Measurements from ENCODE around the gene RIN1.
A peak's percentile ranks its signal among the peaks of the same experiment; 100 is the strongest.

The RIN1 gene

DNA sequence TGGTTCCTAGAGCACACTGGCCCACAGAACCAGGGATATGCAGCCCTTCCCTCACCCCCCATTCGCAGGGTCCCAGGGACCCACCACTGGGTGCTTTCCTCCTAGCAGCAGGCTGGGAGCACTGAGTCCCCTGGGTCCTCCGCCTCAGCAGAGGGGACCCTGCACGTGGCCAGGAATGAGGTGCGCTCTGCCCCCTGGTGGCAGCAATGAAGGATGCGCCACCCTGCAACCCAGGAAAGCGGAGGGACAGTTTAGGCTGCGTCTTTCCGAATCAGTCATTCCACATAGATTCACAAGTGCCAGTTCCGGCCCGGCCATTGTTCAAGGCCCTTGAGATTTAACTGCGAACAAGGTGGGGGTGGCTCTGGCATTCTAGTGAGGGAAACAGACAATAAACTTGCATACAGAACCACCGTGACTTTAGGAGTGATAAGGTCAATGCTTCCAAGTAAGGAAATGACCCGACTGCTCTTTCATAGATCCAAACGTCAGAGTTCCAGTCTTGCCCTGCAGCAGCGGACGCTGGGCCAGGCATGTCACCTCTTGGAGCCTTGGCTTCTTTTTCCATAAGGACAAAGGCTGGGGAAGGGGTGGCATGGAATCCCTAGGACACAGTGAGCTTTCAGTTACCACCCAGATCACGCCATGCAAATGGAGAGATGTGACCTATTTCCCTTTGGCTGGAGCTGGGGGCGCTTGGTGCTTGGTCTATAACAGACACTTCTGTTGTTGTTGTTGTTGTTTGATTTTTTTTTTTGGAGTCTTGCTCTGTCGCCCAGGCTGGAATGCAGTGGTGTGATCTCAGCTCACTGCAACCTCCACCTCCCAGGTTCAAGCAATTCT is 7.7 kb downstream of the RIN1 start:
- no CpG with 5 or more reads among the region's 19 CpGs for WGBS, 2 donors (ENCODE audit: extremely low coverage in 2 of 2, insufficient read length in 2 of 2, insufficient replicate concordance in 1 of 2)
- H4K8ac ChIP-seq (ENCODE audit: low read depth, low read length): no peak overlapping the region
- H3K79me1 ChIP-seq (ENCODE audit: low read depth, low read length): no peaks in the 10 kb centered on the region
- H4K91ac ChIP-seq (ENCODE audit: low read depth, low read length, poor library complexity): no peak overlapping the region
- H2BK12ac ChIP-seq (ENCODE audit: low read length): peak overlapping the region; percentile 65
- H2BK15ac ChIP-seq (ENCODE audit: low read length): peak overlapping the region; percentile 46
- no peak overlapping the region for H2AK5ac ChIP-seq (ENCODE audit: low read depth, low read length)
- no peak overlapping the region for H3K9ac ChIP-seq (ENCODE audit: low read depth, low read length, poor library complexity)
- H3K27ac ChIP-seq (replicated peaks; ENCODE audit: low read length): no peak overlapping the region
- H3K4ac ChIP-seq (ENCODE audit: low read length): no peak overlapping the region
- H3K14ac ChIP-seq (ENCODE audit: low read length): no peak overlapping the region
- H2AFZ ChIP-seq (ENCODE audit: low read length): peak overlapping the region; percentile 90
- peak overlapping the region; percentile 32 for H3K4me2 ChIP-seq (ENCODE audit: insufficient read depth, low read length, poor library complexity, severe bottlenecking)
- peak overlapping the region; percentile 55 for H3K18ac ChIP-seq (ENCODE audit: low read length)
- H3K23ac ChIP-seq (ENCODE audit: low read depth, low read length, poor library complexity): no peak overlapping the region
- peak; percentile 71 for DNase-seq (ENCODE audit: low spot score)
- H2BK120ac ChIP-seq (ENCODE audit: low read depth, low read length): no peak overlapping the region
- peak overlapping the region in 1 of 2 donors; percentile 34 for H3K4me3 ChIP-seq (ENCODE audit: low read length in 2 of 2)
- H3K9me3 ChIP-seq (replicated peaks in 1 of 2; ENCODE audit: control insufficient read depth in 2 of 2, insufficient read depth in 1 of 2, low read depth in 1 of 2, low read length in 2 of 2): no peaks in the 10 kb centered on the region
- H3K4me1 ChIP-seq (ENCODE audit: control insufficient read depth in 2 of 2, insufficient read depth in 1 of 2, low read depth in 1 of 2, low read length in 2 of 2): peaks cover 19 to 40% of the 10 kb centered on the region in 2 donors
- H3K36me3 ChIP-seq (replicated peaks in 1 of 2; ENCODE audit: control insufficient read depth in 2 of 2, insufficient read depth in 2 of 2, low read length in 2 of 2): no peaks in the 10 kb centered on the region
- no peaks in the 10 kb centered on the region for H3K27me3 ChIP-seq (ENCODE audit: control insufficient read depth in 3 of 3, insufficient read depth in 3 of 3, low read depth in 1 of 3, low read length in 3 of 3)
- no peak overlapping the region for H2BK5ac ChIP-seq (ENCODE audit: low read length)

- Histone ChIP-seq H3K27ac (replicated peaks; ENCODE audit: low read length) (no peak overlapping the region), H3K23ac (ENCODE audit: low read depth, low read length, poor library complexity) (no peak overlapping the region), H3K4me3 (ENCODE audit: low read length in 2 of 2) (no peak overlapping the region), H3K9ac (ENCODE audit: low read depth, low read length, poor library complexity) (no peak overlapping the region), H3K79me1 (ENCODE audit: low read depth, low read length) (no peaks in the 10 kb centered on the region), H3K4me2 (ENCODE audit: insufficient read depth, low read length, poor library complexity, severe bottlenecking) (no peak overlapping the region), H2BK120ac (ENCODE audit: low read depth, low read length) (no peak overlapping the region), H3K36me3 (replicated peaks in 1 of 2; ENCODE audit: control insufficient read depth in 2 of 2, insufficient read depth in 2 of 2, low read length in 2 of 2) (no peaks in the 10 kb centered on the region), H3K14ac (ENCODE audit: low read length) (no peak overlapping the region), H3K18ac (ENCODE audit: low read length) (peak overlapping the region; percentile 16), H2AFZ (ENCODE audit: low read length) (peak overlapping the region; percentile 90), H4K91ac (ENCODE audit: low read depth, low read length, poor library complexity) (no peak overlapping the region), H3K4me1 (ENCODE audit: control insufficient read depth in 2 of 2, insufficient read depth in 1 of 2, low read depth in 1 of 2, low read length in 2 of 2) (peaks cover 23 to 43% of the 10 kb centered on the region in 2 donors), H2BK12ac (ENCODE audit: low read length) (peak overlapping the region; percentile 32), H4K8ac (ENCODE audit: low read depth, low read length) (no peak overlapping the region), H2BK5ac (ENCODE audit: low read length) (no peak overlapping the region), H2AK5ac (ENCODE audit: low read depth, low read length) (peak overlapping the region; percentile 1), H3K27me3 (ENCODE audit: control insufficient read depth in 3 of 3, insufficient read depth in 3 of 3, low read depth in 1 of 3, low read length in 3 of 3) (no peaks in the 10 kb centered on the region), H2BK15ac (ENCODE audit: low read length) (peak overlapping the region; percentile 1), H3K9me3 (replicated peaks in 1 of 2; ENCODE audit: control insufficient read depth in 2 of 2, insufficient read depth in 1 of 2, low read depth in 1 of 2, low read length in 2 of 2) (no peaks in the 10 kb centered on the region), H3K4ac (ENCODE audit: low read length) (no peak overlapping the region)
- no peak for DNase-seq (ENCODE audit: low spot score)
- WGBS, 2 donors (ENCODE audit: extremely low coverage in 2 of 2, insufficient read length in 2 of 2, insufficient replicate concordance in 1 of 2): no CpG with 5 or more reads among the region's 3 CpGs
Observed at GRCh38 chr11:66328031-66328301, 8.3 kb downstream of the RIN1 start.

GRCh38 chr11:66327171-66328030 is 8.8 kb downstream of the RIN1 start:
- peak overlapping the region in 1 of 2 donors; percentile 7 for H3K4me3 ChIP-seq (ENCODE audit: low read length in 2 of 2)
- no peaks in the 10 kb centered on the region for H3K9me3 ChIP-seq (replicated peaks in 1 of 2; ENCODE audit: control insufficient read depth in 2 of 2, insufficient read depth in 1 of 2, low read depth in 1 of 2, low read length in 2 of 2)
- H3K23ac ChIP-seq (ENCODE audit: low read depth, low read length, poor library complexity): no peak overlapping the region
- peak overlapping the region; percentile 77 for H2AFZ ChIP-seq (ENCODE audit: low read length)
- H3K79me1 ChIP-seq (ENCODE audit: low read depth, low read length): no peaks in the 10 kb centered on the region
- H2BK12ac ChIP-seq (ENCODE audit: low read length): peak overlapping the region; percentile 59
- WGBS, 2 donors (ENCODE audit: extremely low coverage in 2 of 2, insufficient read length in 2 of 2, insufficient replicate concordance in 1 of 2): no CpG with 5 or more reads among the region's 10 CpGs
- no peak overlapping the region for H3K27ac ChIP-seq (replicated peaks; ENCODE audit: low read length)
- peak overlapping the region; percentile 1 for H2BK15ac ChIP-seq (ENCODE audit: low read length)
- no peak overlapping the region for H3K14ac ChIP-seq (ENCODE audit: low read length)
- no peaks in the 10 kb centered on the region for H3K27me3 ChIP-seq (ENCODE audit: control insufficient read depth in 3 of 3, insufficient read depth in 3 of 3, low read depth in 1 of 3, low read length in 3 of 3)
- no peaks in the 10 kb centered on the region for H3K36me3 ChIP-seq (replicated peaks in 1 of 2; ENCODE audit: control insufficient read depth in 2 of 2, insufficient read depth in 2 of 2, low read length in 2 of 2)
- no peak overlapping the region for H3K4ac ChIP-seq (ENCODE audit: low read length)
- peak overlapping the region; percentile 91 for H2AK5ac ChIP-seq (ENCODE audit: low read depth, low read length)
- no peak overlapping the region for H2BK120ac ChIP-seq (ENCODE audit: low read depth, low read length)
- peak overlapping the region; percentile 45 for H2BK5ac ChIP-seq (ENCODE audit: low read length)
- H3K4me1 ChIP-seq (ENCODE audit: control insufficient read depth in 2 of 2, insufficient read depth in 1 of 2, low read depth in 1 of 2, low read length in 2 of 2): peaks cover 26 to 44% of the 10 kb centered on the region in 2 donors
- H4K8ac ChIP-seq (ENCODE audit: low read depth, low read length): no peak overlapping the region
- H3K4me2 ChIP-seq (ENCODE audit: insufficient read depth, low read length, poor library complexity, severe bottlenecking): no peak overlapping the region
- peak overlapping the region; percentile 72 for H3K18ac ChIP-seq (ENCODE audit: low read length)
- H4K91ac ChIP-seq (ENCODE audit: low read depth, low read length, poor library complexity): no peak overlapping the region
- no peak overlapping the region for H3K9ac ChIP-seq (ENCODE audit: low read depth, low read length, poor library complexity)
- no peak for DNase-seq (ENCODE audit: low spot score)

All from neuronal stem cell (in vitro differentiated cells).